Adrenal gland (tissue), 12 donors: ENCODE measurements around the gene CELF2. TPM values are rescaled to one million over a fixed set of nuclear protein-coding genes. Genes with fewer than 3 reads are reported as not detected.

Experiments used
- DNase-seq, 7 donors: peaks; one replicate each; pipeline ENCODE4 v3.0.0-alpha.2; 2019 to 2020
- H3K27ac ChIP-seq, 5 donors: fragments of 200-600 bp; sonication (generic) in 4 of 5; 1 replicate in 3 of 5; 2 replicates in 2 of 5; pipeline versions ENCODE4 v1.5.1 to v1.8.0; 2016 to 2020; ENCODE audit warnings: mild to moderate bottlenecking in 1 of 5
- H3K27me3 ChIP-seq: fragments of 200-600 bp; 2 replicates; pipeline ENCODE4 v1.8.0; 2021
- H3K36me3 ChIP-seq, 2 donors: fragments of 200-600 bp; replicated peaks in 1 of 2; 1 replicate in 1 of 2; 2 replicates in 1 of 2; pipeline versions ENCODE4 v1.5.1 to v1.8.0; 2018 to 2022
- H3K4me1 ChIP-seq, 2 donors: fragments of 200-600 bp; replicated peaks in 1 of 2; 1 replicate in 1 of 2; 2 replicates in 1 of 2; pipeline versions ENCODE4 v1.5.1 to v1.8.0; 2018 to 2021
- H3K4me3 ChIP-seq, 4 donors: fragments of 200-600 bp; sonication (generic) in 3 of 4; one replicate each; pipeline ENCODE4 v1.5.1; 2016 to 2018
- H3K9me3 ChIP-seq, 3 donors: fragments of 200-600 bp; sonication (generic) in 1 of 3; replicated peaks in 1 of 3; 1 replicate in 2 of 3; 2 replicates in 1 of 3; pipeline versions ENCODE4 v1.5.1 to v1.8.0; 2016 to 2021
- CTCF ChIP-seq, 6 experiments: fragments of 450-650 bp in 4 of 6; fragments of 200-600 bp in 2 of 6; sonication (generic) in 1 of 6; IDR thresholded peaks; 1 replicate in 5 of 6; 2 replicates in 1 of 6; pipeline versions ENCODE4 v1.5.1 to v1.8.0; 2016 to 2021; ENCODE audit warnings: antibody characterized with exemption in 6 of 6, mild to moderate bottlenecking in 2 of 6, moderate library complexity in 1 of 6
- POLR2A ChIP-seq, 2 donors: fragments of 450-650 bp; IDR thresholded peaks; one replicate each; pipeline ENCODE4 v1.6.1; 2017; ENCODE audit warnings: antibody characterized with exemption in 2 of 2, mild to moderate bottlenecking in 2 of 2, moderate library complexity in 1 of 2
- WGBS, 4 donors: extraction: QIAGEN DNeasy Blood & Tissue Kit in 2 of 4; methylation state at CpG; one replicate each; pipeline versions ENCODE4 v1.1.5 to v1.1.7; 2013 to 2017; 5-methylcytosine and 5-hydroxymethylcytosine counted together
- intact Hi-C, 2 donors: fragments of 100-400 bp; cut with DNase I; formaldehyde crosslinking; loops; one replicate each; pipeline versions ENCODE4 v1.14.1 to v1.15.0; 2022 to 2023
- polyA plus RNA-seq, 3 donors: library from polyadenylated mRNA; stranded (reverse); fragments of 200-250 nt in 2 of 3; fragments of 350-450 nt in 1 of 3; fragmentation: Illumina TruSeq in 1 of 3; extraction: RNeasy Lipid Tissue Mini Kit (QIAGEN cat#74804) in 1 of 3; gene quantifications; one replicate each; pipeline ENCODE4 v1.2.3, GENCODE V29; 2013 to 2014
- total RNA-seq, 9 donors: library from RNA; depleted of rRNA in 4 of 9; stranded (reverse); fragments of >200 nt in 4 of 9; fragments of 120-200 nt in 1 of 9; fragmentation: NEBNext Ultra II Directional in 1 of 9; extraction: Animal tissue kit (Norgen Biotek cat#: 25700) in 1 of 9; gene quantifications; one replicate each; pipeline versions ENCODE4 v1.1.0 to v1.2.4, GENCODE V29; 2013 to 2023
- donor health status: healthy with polysubstance abuse.
- donor health status: Bipolar disorder and iron deficiency.
- donor health status: DM: yes; HTN: yes; CAD: no.
- donor health status: DM: no; HTN: no; CAD: no.
- donor health status: DM: no; HTN: no; CAD: no.
- donor health status: DM: yes; HTN: yes; CAD: no.

The CELF2 gene
- total and polyA plus RNA-seq, 12 donors = 2.7 to 26.0 (median 10.3) TPM

GRCh38 chr10:11290156-11290890 is 272.7 kb downstream of the CELF2 start:
- 90 to 94% (median 93%) methylated on average over 24 of the region's 24 CpGs for WGBS, 4 donors
- no peaks in the 10 kb centered on the region for H3K4me1 ChIP-seq
- TF ChIP-seq POLR2A (IDR thresholded peaks at IDR 0.05) (no peak), CTCF (IDR thresholded peaks at IDR 0.05) (no peak)
- H3K36me3 ChIP-seq = no peaks in the 10 kb centered on the region
- no peak overlapping the region for H3K4me3 ChIP-seq
- H3K9me3 ChIP-seq = no peaks in the 10 kb centered on the region
- intact Hi-C loops = no loop called here
- DNase-seq = no peak
- H3K27ac ChIP-seq = no peak overlapping the region
- no peaks in the 10 kb centered on the region for H3K27me3 ChIP-seq

GRCh38 chr10:11292576-11293302 is 275.1 kb downstream of the CELF2 start:
- H3K36me3 ChIP-seq = no peaks in the 10 kb centered on the region
- intact Hi-C loops = no loop called here

GRCh38 chr10:11293332-11293731 is 275.7 kb downstream of the CELF2 start:
- Histone ChIP-seq H3K4me1 (no peaks in the 10 kb centered on the region), H3K27ac (no peak overlapping the region), H3K27me3 (no peaks in the 10 kb centered on the region), H3K4me3 (no peak overlapping the region), H3K9me3 (no peaks in the 10 kb centered on the region), H3K36me3 (no peaks in the 10 kb centered on the region)
- 85 to 90% (median 86%) methylated on average over 7 of the region's 7 CpGs for WGBS, 4 donors
- intact Hi-C loops = no loop called here
- no peak for DNase-seq
- TF ChIP-seq CTCF (IDR thresholded peaks at IDR 0.05) (no peak), POLR2A (IDR thresholded peaks at IDR 0.05) (no peak)

More at GRCh38 chr10:11292576-11293302, 275.1 kb downstream of the CELF2 start:
- H3K4me1 ChIP-seq = no peaks in the 10 kb centered on the region
- no peak overlapping the region for H3K27ac ChIP-seq
- 88 to 94% (median 92%) methylated on average over 11 to 14 of the region's 14 CpGs for WGBS, 4 donors
- TF ChIP-seq POLR2A (IDR thresholded peaks at IDR 0.05) (no peak), CTCF (IDR thresholded peaks at IDR 0.05) (no peak)
- H3K9me3 ChIP-seq = no peaks in the 10 kb centered on the region
- DNase-seq = peak in 1 of 7 donors; percentile 17
- H3K4me3 ChIP-seq = no peak overlapping the region
- H3K27me3 ChIP-seq = no peaks in the 10 kb centered on the region

- Histone ChIP-seq H3K9me3 (no peaks in the 10 kb centered on the region), H3K27ac (no peak overlapping the region), H3K4me1 (no peaks in the 10 kb centered on the region), H3K36me3 (no peaks in the 10 kb centered on the region), H3K4me3 (no peak overlapping the region), H3K27me3 (no peaks in the 10 kb centered on the region)
- TF ChIP-seq CTCF (IDR thresholded peaks at IDR 0.05) (no peak), POLR2A (IDR thresholded peaks at IDR 0.05) (no peak)
- intact Hi-C loops = no loop called here
- WGBS, 4 donors = 60 to 67% (median 63%) methylated on average over 6 of the region's 6 CpGs
- peak in 1 of 7 donors; percentile 24 for DNase-seq
These were observed 277.3 kb downstream of the CELF2 start for GRCh38 chr10:11294831-11295450.
